Suprapubic skin (tissue), 3 donors: ENCODE measurements around the gene PNN.

Experiments
- EP300 ChIP-seq: sonication (generic); formaldehyde crosslinking; IDR thresholded peaks from one replicate; pipeline ENCODE4 v1.6.1; 2017; ENCODE audit warnings: antibody characterized with exemption
- TF ChIP-seq, protein P1 (sequence below), 2 donors: fragments of 200-600 bp in 1 of 2; fragments of 450-650 bp in 1 of 2; sonication (generic) in 1 of 2; IDR thresholded peaks; one replicate each; pipeline ENCODE4 v1.5.1; 2016 to 2019; ENCODE audit warnings: antibody characterized with exemption in 2 of 2, mild to moderate bottlenecking in 1 of 2, moderate library complexity in 1 of 2

DNA sequence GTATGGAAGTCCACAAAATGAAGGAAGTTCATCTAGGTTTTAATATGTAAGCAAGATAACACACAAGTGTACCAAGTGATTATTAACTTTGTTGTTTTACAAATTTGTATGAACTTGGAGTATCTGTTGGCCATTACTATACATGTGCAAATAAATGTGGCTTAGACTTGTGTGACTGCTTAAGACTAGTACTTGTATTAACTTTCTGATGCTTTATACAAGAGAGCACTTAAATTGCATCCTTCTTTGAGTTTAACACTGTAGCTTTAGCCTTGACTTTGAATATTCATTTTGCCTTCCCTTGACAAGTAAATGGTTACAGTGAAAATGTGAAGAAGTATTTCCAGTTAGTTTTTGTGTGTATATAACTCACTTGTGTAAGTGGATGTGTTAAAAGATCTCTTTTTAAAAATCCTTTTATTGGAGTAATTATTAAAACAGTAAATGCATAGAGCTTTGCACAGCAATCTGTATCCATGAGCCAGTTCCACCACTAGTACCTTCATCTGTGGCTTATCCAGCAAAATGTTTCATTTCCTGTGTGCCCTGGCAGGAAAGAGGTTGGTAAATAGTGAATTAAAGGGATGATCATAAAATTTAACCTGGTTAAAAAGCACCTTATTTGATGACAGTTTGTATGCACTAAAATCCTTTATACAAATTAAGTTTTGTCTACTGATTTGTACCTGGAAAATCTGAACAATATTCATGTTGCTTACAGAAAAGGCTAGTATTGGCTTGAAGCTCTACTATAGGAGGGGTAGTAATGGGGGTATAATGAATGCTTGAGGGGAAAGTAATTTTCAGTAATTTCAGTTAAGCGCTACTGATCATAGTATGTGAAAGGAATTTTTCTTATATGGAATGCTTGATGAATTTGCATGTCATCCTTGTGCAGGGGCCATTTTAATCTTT, 8.0 kb downstream of the PNN start:
- TF ChIP-seq, protein P1, sequence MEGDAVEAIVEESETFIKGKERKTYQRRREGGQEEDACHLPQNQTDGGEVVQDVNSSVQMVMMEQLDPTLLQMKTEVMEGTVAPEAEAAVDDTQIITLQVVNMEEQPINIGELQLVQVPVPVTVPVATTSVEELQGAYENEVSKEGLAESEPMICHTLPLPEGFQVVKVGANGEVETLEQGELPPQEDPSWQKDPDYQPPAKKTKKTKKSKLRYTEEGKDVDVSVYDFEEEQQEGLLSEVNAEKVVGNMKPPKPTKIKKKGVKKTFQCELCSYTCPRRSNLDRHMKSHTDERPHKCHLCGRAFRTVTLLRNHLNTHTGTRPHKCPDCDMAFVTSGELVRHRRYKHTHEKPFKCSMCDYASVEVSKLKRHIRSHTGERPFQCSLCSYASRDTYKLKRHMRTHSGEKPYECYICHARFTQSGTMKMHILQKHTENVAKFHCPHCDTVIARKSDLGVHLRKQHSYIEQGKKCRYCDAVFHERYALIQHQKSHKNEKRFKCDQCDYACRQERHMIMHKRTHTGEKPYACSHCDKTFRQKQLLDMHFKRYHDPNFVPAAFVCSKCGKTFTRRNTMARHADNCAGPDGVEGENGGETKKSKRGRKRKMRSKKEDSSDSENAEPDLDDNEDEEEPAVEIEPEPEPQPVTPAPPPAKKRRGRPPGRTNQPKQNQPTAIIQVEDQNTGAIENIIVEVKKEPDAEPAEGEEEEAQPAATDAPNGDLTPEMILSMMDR (IDR thresholded peaks at IDR 0.05): no peak
- no peak for TF ChIP-seq EP300
